ENCODE data around the gene CORO7. TPM values are rescaled to one million over a fixed set of nuclear protein-coding genes. Genes with fewer than 3 reads are reported as not detected.
"Not testable (repeated sequence)": the region's sequence is repeated elsewhere in the genome, so short reads cannot be mapped to it uniquely, and the experiment has no call there.

Gene CORO7
- total RNA-seq, 1 experiment from 2014 or later, result 18.6 TPM

DNA sequence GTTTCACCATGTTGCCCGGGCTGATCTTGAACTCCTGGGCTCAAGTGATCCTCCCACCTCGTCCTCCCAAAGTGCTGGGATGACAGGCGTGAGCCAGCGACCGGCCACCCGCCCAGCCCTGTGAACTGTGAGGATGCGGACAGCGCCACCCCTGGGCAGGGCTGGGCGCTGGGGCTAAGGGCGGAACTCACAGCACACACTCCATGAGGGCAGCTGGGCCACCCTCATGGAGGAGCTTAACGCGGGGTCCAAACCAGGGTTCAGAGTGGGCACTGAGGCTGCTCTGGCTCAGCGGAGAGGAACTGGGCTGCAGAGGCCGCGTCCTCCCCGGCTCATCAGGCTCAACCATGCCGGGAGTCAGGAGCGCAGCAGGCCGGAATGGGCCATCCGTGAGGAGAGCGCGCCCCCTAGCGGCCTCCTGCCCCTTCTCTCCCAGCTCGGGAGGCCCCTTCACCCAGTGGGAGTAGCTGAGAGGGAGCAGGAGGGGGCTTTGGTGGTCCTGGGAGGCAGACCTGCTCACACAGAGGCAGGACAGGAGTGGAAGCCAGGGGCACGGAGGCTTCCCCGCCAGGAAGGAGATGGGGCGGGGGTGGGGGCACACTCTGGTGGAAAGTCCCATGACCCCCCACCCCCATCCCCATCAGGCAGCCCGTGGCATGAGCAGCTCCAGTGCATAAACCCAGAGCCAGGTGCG lies 13.8 kb downstream of the CORO7 start:
- Histone ChIP-seq H3K4me1 (replicated peaks) (peaks cover 6% of the 10 kb centered on the region), H3K4me3 (no peak overlapping the region), H3K27me3 (replicated peaks) (no peaks in the 10 kb centered on the region), H3K9me3 (replicated peaks) (no peaks in the 10 kb centered on the region), H3K36me3 (peaks cover 36% of the 10 kb centered on the region), H3K27ac (no peak overlapping the region)
- peak; percentile 84 to 88 for DNase-seq (ENCODE audit: low read depth in 1 of 2, low spot score in 2 of 2)

DNA sequence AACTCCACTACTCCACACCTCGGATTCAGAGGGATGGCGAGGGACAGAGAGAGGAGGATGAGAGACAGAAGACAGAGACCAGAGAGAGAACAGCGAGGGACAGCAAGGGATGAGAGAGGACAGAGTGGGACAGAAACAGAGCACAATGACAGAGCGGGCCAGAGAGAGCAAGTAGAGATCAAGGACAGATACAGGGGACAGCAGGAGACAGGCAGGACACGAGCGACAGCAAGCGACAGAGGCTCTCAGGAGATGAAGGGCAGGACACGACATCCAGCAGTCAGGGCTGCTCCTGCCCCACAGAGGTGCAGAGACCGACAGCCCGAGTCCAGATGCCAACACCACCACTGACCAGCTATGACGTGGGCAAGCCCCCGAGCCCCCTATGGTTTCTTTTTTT lies 14.9 kb downstream of the CORO7 start:
- Histone ChIP-seq H3K36me3 (peaks cover 28% of the 10 kb centered on the region), H3K4me3 (no peak overlapping the region), H3K27me3 (replicated peaks) (no peaks in the 10 kb centered on the region), H3K27ac (no peak overlapping the region), H3K4me1 (replicated peaks) (peaks cover 6% of the 10 kb centered on the region), H3K9me3 (replicated peaks) (no peaks in the 10 kb centered on the region)
- no peak for DNase-seq (ENCODE audit: low read depth in 1 of 2, low spot score in 2 of 2)

- DNase-seq (ENCODE audit: low read depth in 1 of 2, low spot score in 2 of 2), result no peak
- Histone ChIP-seq H3K27me3 (replicated peaks) (no peaks in the 10 kb centered on the region), H3K9me3 (replicated peaks) (no peaks in the 10 kb centered on the region), H3K4me3 (no peak overlapping the region), H3K36me3 (peaks cover 24% of the 10 kb centered on the region), H3K27ac (no peak overlapping the region), H3K4me1 (replicated peaks) (peaks cover 6% of the 10 kb centered on the region)
Measured at GRCh38 chr16:4401094-4401501, 15.3 kb downstream of the CORO7 start.

DNA sequence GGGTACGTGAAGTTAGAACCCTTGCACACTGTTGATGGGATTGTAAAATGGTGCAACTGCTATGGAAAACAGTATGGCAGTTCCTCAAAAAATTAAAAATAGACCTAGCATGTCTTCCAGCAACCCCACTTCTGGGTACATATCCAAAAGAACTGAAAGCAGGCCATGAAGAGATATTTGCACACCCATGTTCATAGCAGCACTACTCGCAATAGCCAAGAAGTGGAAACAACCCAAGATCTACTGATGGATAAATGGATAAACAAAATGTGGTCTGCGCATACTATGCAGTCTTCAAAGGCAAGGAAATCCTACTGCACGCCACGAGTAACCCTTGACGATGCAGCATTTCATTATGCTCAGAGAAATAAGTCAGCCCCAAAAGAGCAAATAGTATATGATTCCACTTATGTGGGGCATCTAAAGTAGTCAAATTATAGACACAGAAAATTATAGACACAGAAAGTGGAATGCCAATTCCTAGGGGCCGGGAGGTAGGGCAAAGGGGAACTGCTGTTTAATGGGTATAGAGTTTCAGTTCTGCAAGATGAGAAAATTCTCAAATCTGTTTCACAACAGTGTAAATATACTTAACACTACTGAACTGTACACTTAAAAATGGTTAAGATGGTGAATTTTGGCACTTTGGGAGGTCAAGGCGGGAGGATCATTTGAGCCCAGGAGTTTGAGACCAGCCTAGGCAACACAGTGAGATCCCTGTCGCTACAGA lies 17.2 kb downstream of the CORO7 start:
- Histone ChIP-seq H3K27ac (no peak overlapping the region), H3K36me3 (peaks cover 18% of the 10 kb centered on the region)
- no peak for DNase-seq (ENCODE audit: low read depth in 1 of 2, low spot score in 2 of 2)

GRCh38 chr16:4395055-4395726 lies 21.2 kb downstream of the CORO7 start:
- no peak for DNase-seq (ENCODE audit: low read depth in 1 of 2, low spot score in 2 of 2)
- peaks cover 8% of the 10 kb centered on the region for H3K36me3 ChIP-seq
- no peaks in the 10 kb centered on the region for H3K27me3 ChIP-seq (replicated peaks)
- H3K4me1 ChIP-seq (replicated peaks), result peaks cover 33% of the 10 kb centered on the region
- H3K27ac ChIP-seq, result no peak overlapping the region
- no peaks in the 10 kb centered on the region for H3K9me3 ChIP-seq (replicated peaks)
- no peak overlapping the region for H3K4me3 ChIP-seq

More for the DNA sequence above, 17.2 kb downstream of the CORO7 start:
- H3K27me3 ChIP-seq (replicated peaks), result no peaks in the 10 kb centered on the region
- no peak overlapping the region for H3K4me3 ChIP-seq
- peaks cover 6% of the 10 kb centered on the region for H3K4me1 ChIP-seq (replicated peaks)
- no peaks in the 10 kb centered on the region for H3K9me3 ChIP-seq (replicated peaks)

- Histone ChIP-seq H3K4me1 (replicated peaks) (peaks cover 46% of the 10 kb centered on the region), H3K36me3 (peaks cover 15% of the 10 kb centered on the region; the same call in 1 of the 2 replicates)
- not testable (repeated sequence) for H3K27me3 ChIP-seq (replicated peaks); H3K9me3 ChIP-seq (replicated peaks); DNase-seq (ENCODE audit: low read depth in 1 of 2, low spot score in 2 of 2); H3K4me3 ChIP-seq; H3K27ac ChIP-seq
Measured at GRCh38 chr16:4393850-4394249, 22.5 kb downstream of the CORO7 start.

GRCh38 chr16:4393240-4393600 lies 23.2 kb downstream of the CORO7 start:
- Histone ChIP-seq H3K4me1 (replicated peaks) (peaks cover 53% of the 10 kb centered on the region), H3K9me3 (replicated peaks) (no peaks in the 10 kb centered on the region), H3K27me3 (replicated peaks) (no peaks in the 10 kb centered on the region), H3K36me3 (peaks cover 20% of the 10 kb centered on the region; the same call in 1 of the 2 replicates), H3K4me3 (no peak overlapping the region), H3K27ac (peak overlapping the region; percentile 60)
- no peak for DNase-seq (ENCODE audit: low read depth in 1 of 2, low spot score in 2 of 2)

- Histone ChIP-seq H3K9me3 (replicated peaks) (no peaks in the 10 kb centered on the region), H3K4me1 (replicated peaks) (peaks cover 59% of the 10 kb centered on the region), H3K4me3 (no peak overlapping the region), H3K27ac (peak overlapping the region; percentile 60), H3K27me3 (replicated peaks) (no peaks in the 10 kb centered on the region), H3K36me3 (peaks cover 25% of the 10 kb centered on the region)
- peak; percentile 85 to 86 for DNase-seq (ENCODE audit: low read depth in 1 of 2, low spot score in 2 of 2)
Measured at GRCh38 chr16:4392382-4393239, 23.8 kb downstream of the CORO7 start.

- Histone ChIP-seq H3K4me1 (replicated peaks) (peaks cover 67% of the 10 kb centered on the region), H3K9me3 (replicated peaks) (no peaks in the 10 kb centered on the region), H3K27ac (peak overlapping the region; percentile 60), H3K27me3 (replicated peaks) (no peaks in the 10 kb centered on the region), H3K36me3 (peaks cover 26% of the 10 kb centered on the region), H3K4me3 (no peak overlapping the region)
- no peak for DNase-seq (ENCODE audit: low read depth in 1 of 2, low spot score in 2 of 2)
Measured at GRCh38 chr16:4391631-4392381, 24.6 kb downstream of the CORO7 start.

DNA sequence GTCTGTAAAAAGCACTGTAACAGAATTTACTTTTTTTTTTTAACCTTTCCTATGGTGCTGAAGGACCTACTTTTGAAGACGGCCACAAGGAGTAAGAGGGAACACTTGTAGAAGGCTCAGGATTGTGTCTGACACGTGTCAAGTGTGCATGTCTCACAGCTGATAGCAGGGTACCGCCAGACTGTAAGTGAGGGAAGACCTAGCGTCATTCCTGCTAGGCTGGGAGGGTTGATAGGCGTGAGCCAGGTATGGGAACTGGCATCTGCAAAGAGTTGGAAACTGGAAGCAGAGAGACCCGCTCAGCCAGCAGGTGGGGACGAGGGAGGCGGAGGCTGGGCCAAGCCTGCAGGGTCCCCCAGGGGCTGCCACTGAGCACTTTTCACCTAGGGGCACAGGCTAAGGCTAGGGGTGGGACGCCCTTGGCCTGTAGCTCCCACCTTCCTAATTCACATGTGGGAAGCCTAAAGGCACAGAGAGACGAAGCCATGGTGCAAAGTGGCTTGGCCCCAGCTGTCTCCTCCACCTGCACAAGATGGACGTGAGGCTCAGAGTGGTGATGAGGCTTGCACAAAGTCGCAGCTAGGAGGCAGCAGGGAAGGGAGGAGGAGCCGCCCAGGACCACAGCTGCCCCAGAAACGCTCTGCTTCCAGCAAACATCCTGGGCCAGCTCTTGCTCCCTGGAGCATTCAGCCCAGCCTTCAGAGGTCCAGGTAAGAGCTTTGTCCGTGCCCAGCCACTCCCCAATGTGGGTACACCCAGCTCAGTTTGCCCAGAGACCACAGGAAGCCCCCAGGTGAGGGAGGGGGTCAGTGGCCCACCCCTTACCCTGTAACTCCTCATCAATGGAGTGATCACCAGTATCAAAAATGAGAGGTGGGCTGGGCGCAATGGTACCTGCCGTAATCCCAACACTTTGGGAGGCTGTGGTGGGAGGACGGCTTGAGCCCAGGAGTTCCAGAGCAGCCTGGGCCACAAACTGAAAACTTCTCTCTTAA lies 25.8 kb downstream of the CORO7 start:
- H3K9me3 ChIP-seq (replicated peaks), result no peaks in the 10 kb centered on the region
- no peak overlapping the region for H3K27ac ChIP-seq
- peaks cover 79% of the 10 kb centered on the region for H3K4me1 ChIP-seq (replicated peaks)

GRCh38 chr16:4389051-4389955 lies 27.1 kb downstream of the CORO7 start:
- H3K9me3 ChIP-seq (replicated peaks), result no peaks in the 10 kb centered on the region
- no peak overlapping the region for H3K4me3 ChIP-seq
- no peaks in the 10 kb centered on the region for H3K27me3 ChIP-seq (replicated peaks)
- peaks cover 88% of the 10 kb centered on the region for H3K4me1 ChIP-seq (replicated peaks)
- peaks cover 41% of the 10 kb centered on the region for H3K36me3 ChIP-seq
- no peak for DNase-seq (ENCODE audit: low read depth in 1 of 2, low spot score in 2 of 2)
- H3K27ac ChIP-seq, result peak overlapping the region; percentile 65

More for the DNA sequence above, 25.8 kb downstream of the CORO7 start:
- H3K27me3 ChIP-seq (replicated peaks), result no peaks in the 10 kb centered on the region
- no peak for DNase-seq (ENCODE audit: low read depth in 1 of 2, low spot score in 2 of 2)
- H3K4me3 ChIP-seq, result no peak overlapping the region
- peaks cover 32% of the 10 kb centered on the region for H3K36me3 ChIP-seq

All from SJSA1 (cell line).